HCT116 (cell line): Measurements from ENCODE around the gene CERS2. TPM values are rescaled to one million over a fixed set of nuclear protein-coding genes. Genes with fewer than 3 reads are reported as not detected.

Experiments used
- ATAC-seq: fragments of 200-7000 bp; cut with Tn5 transposase; 2 replicates; pipeline ENCODE4 v1.9.1; 2020; ENCODE audit warnings: mild to moderate bottlenecking, moderate library complexity
- BruUV-seq: library from RNA; stranded (reverse); fragments of 400-500 nt; replicated peaks from 2 replicates; lab custom pipeline; 2021; lab: Mats Ljungman, UMichigan
- CTCF ChIA-PET: fragments of 300-600 bp; sonication (Branson Sonifier 250); formaldehyde crosslinking; loops from one replicate; lab custom pipeline; 2021; ENCODE audit warnings: antibody characterized with exemption; lab: Charles Lee
- POLR2A ChIA-PET: fragments of 300-600, 350-600 bp; sonication (Branson Sonifier 250); formaldehyde crosslinking; loops from one replicate; lab custom pipeline; 2021; ENCODE audit warnings: antibody characterized with exemption; lab: Charles Lee
- RAD21 ChIA-PET, 2 experiments: fragments of 300-600 bp; sonication (Branson Sonifier 250); formaldehyde crosslinking; loops; one replicate each; lab custom pipeline; 2023; ENCODE audit warnings: low total read pairs in 2 of 2; ENCODE audit not compliant: uncharacterized antibody in 2 of 2, unreplicated experiment in 2 of 2, low non-redundant PET in 1 of 2; lab: Charles Lee
- DNase-seq: peaks from one replicate; pipeline ENCODE4 v3.0.0-alpha.2; 2010; ENCODE audit warnings: low read depth, low spot score
- H2AFZ ChIP-seq: fragments of 200-600 bp; shearing (Covaris generic), sonication (generic); 2 replicates; pipeline ENCODE4 v1.6.1; 2017; ENCODE audit warnings: low read depth, mixed run types, mixed read lengths, antibody characterized with exemption, low read length; ENCODE audit not compliant: poor library complexity, severe bottlenecking
- H3K27ac ChIP-seq: 2 replicates; pipeline ENCODE4 v1.5.1; 2012; ENCODE audit warnings: low read depth, low read length
- H3K27me3 ChIP-seq: fragments of 200-600 bp; sonication (generic); 2 replicates; pipeline ENCODE4 v1.6.1; 2016; ENCODE audit warnings: mixed run types, low read length, mixed read lengths; ENCODE audit not compliant: insufficient read depth
- H3K36me3 ChIP-seq, 2 experiments: fragments of 200-500 bp in 1 of 2; fragments of 200-600 bp in 1 of 2; sonication (Bioruptor generic) in 1 of 2; sonication (generic) in 1 of 2; 2 replicates each; pipeline versions ENCODE4 v1.5.1 to v1.6.1; 2014 to 2016; ENCODE audit warnings: low read length in 2 of 2, inconsistent platforms in 1 of 2, mixed read lengths in 1 of 2, mixed run types in 1 of 2; ENCODE audit not compliant: insufficient read depth in 2 of 2, control insufficient read depth in 1 of 2
- H3K4me1 ChIP-seq, 2 experiments: fragments of 200-600 bp in 1 of 2; sonication (generic) in 1 of 2; 2 replicates each; pipeline versions ENCODE4 v1.5.1 to v1.6.1; 2012 to 2017; ENCODE audit warnings: low read length in 2 of 2, inconsistent platforms in 1 of 2, mild to moderate bottlenecking in 1 of 2, mixed read lengths in 1 of 2, mixed run types in 1 of 2, moderate library complexity in 1 of 2; ENCODE audit not compliant: insufficient read depth in 2 of 2, control insufficient read depth in 1 of 2
- H3K4me2 ChIP-seq: fragments of 200-600 bp; sonication (generic); 2 replicates; pipeline ENCODE4 v1.6.1; 2017; ENCODE audit warnings: mixed run types, low read length, mixed read lengths
- H3K4me3 ChIP-seq, 2 experiments: fragments of 200-600 bp in 1 of 2; sonication (generic) in 1 of 2; replicated peaks in 1 of 2; 2 replicates each; pipeline ENCODE4 v1.5.1; 2011 to 2016; ENCODE audit warnings: low read length in 2 of 2, control low read depth in 1 of 2, low read depth in 1 of 2, mild to moderate bottlenecking in 1 of 2, mixed read lengths in 1 of 2, mixed run types in 1 of 2
- H3K79me2 ChIP-seq: fragments of 200-600 bp; sonication (generic); 2 replicates; pipeline ENCODE4 v1.6.1; 2017; ENCODE audit warnings: mild to moderate bottlenecking, mixed run types, low read length, moderate library complexity, mixed read lengths; ENCODE audit not compliant: insufficient read depth
- H3K9ac ChIP-seq: fragments of 200-600 bp; sonication (generic); 2 replicates; pipeline ENCODE4 v1.6.1; 2016; ENCODE audit warnings: low read length, mixed read lengths
- H3K9me2 ChIP-seq: fragments of 200-600 bp; sonication (generic), shearing (Covaris generic); 2 replicates; pipeline ENCODE4 v1.6.1; 2017; ENCODE audit warnings: mixed run types, mild to moderate bottlenecking, moderate library complexity; ENCODE audit not compliant: insufficient read depth
- H3K9me3 ChIP-seq, 2 experiments: fragments of 200-500 bp in 1 of 2; fragments of 200-600 bp in 1 of 2; sonication (Bioruptor generic) in 1 of 2; sonication (generic) in 1 of 2; 2 replicates each; pipeline ENCODE4 v1.6.1; 2014 to 2017; ENCODE audit warnings: low read length in 2 of 2, mixed read lengths in 2 of 2, inconsistent platforms in 1 of 2, low read depth in 1 of 2, mild to moderate bottlenecking in 1 of 2, mixed run types in 1 of 2, moderate library complexity in 1 of 2; ENCODE audit not compliant: control insufficient read depth in 1 of 2, insufficient read depth in 1 of 2
- H4K20me1 ChIP-seq: fragments of 200-600 bp; sonication (generic), shearing (Covaris generic); 2 replicates; pipeline ENCODE4 v1.6.1; 2017; ENCODE audit warnings: mixed run types, mild to moderate bottlenecking, moderate library complexity; ENCODE audit not compliant: insufficient read depth
- CTCF ChIP-seq, 3 experiments: fragments of 200-600 bp in 1 of 3; sonication (generic) in 1 of 3; IDR thresholded peaks in 2 of 3; conservative IDR thresholded peaks in 1 of 3; 2 replicates each; pipeline ENCODE4 v1.5.1; 2012 to 2017; ENCODE audit warnings: low read depth in 2 of 3, low read length in 2 of 3, antibody characterized with exemption in 1 of 3, borderline replicate concordance in 1 of 3, control low read depth in 1 of 3, mild to moderate bottlenecking in 1 of 3, mixed read lengths in 1 of 3, mixed run types in 1 of 3, moderate library complexity in 1 of 3; ENCODE audit not compliant: insufficient read depth in 1 of 3
- EZH2 ChIP-seq: fragments of 200-600 bp; sonication (generic); IDR thresholded peaks from 2 replicates; pipeline ENCODE4 v1.6.1; 2017; ENCODE audit warnings: antibody characterized with exemption, mixed run types
- FOSL1 ChIP-seq: IDR thresholded peaks from 2 replicates; pipeline ENCODE4 v1.6.1; 2012; ENCODE audit warnings: low read depth
- POLR2A ChIP-seq: IDR thresholded peaks from 2 replicates; pipeline ENCODE4 v1.7.0; 2011; ENCODE audit warnings: borderline replicate concordance; ENCODE audit not compliant: insufficient read depth, insufficient read length; ENCODE audit errors: extremely low read depth
- SP1 ChIP-seq: IDR thresholded peaks from 2 replicates; pipeline ENCODE4 v1.6.1; 2012; ENCODE audit warnings: low read depth
- YY1 ChIP-seq: IDR thresholded peaks from 2 replicates; pipeline ENCODE4 v1.6.1; 2011; ENCODE audit warnings: low read length, low read depth, moderate library complexity, mild to moderate bottlenecking; ENCODE audit not compliant: insufficient replicate concordance; ENCODE audit errors: extremely low read depth
- intact Hi-C: fragments of 100-400 bp; cut with micrococcal nuclease; formaldehyde crosslinking; loops from 2 replicates; pipeline ENCODE4 v1.10.0; 2022
- total RNA-seq: library from RNA; stranded (reverse); gene quantifications from one replicate; pipeline ENCODE4 v1.2.1, GENCODE V29; 2021; ENCODE audit not compliant: unreplicated experiment

CERS2 gene
- total RNA-seq, 1 experiment from 2014 or later: 218 TPM

- DNase-seq: peak; percentile 78
- Histone ChIP-seq H3K27ac (peak overlapping the region; percentile 92), H4K20me1 (no peaks in the 10 kb centered on the region), H3K4me1 (peaks cover 71 to 83% of the 10 kb centered on the region in 2 experiments), H3K9ac (0 out of 2 replicates have a peak overlapping the region, but pooled peaks have one; percentile 24), H3K9me2 (no peaks in the 10 kb centered on the region), H3K9me3 (no peaks in the 10 kb centered on the region), H3K79me2 (no peaks in the 10 kb centered on the region; the same call in 1 of the 2 replicates), H2AFZ (peak overlapping the region; percentile 44), H3K36me3 (no peaks in the 10 kb centered on the region), H3K27me3 (no peaks in the 10 kb centered on the region), H3K4me3 (no peak overlapping the region), H3K4me2 (peak overlapping the region; percentile 54)
- ChIA-PET RAD21 (no interaction called here), POLR2A (no interaction called here), CTCF (interaction anchor here (1.3 to 2.3 kb wide), 2 partner anchors 17 to 418 kb away, joined by 4 to 14 read pairs; no protein-coding TSS in a partner anchor)
- intact Hi-C loops: loop anchor here (5.0 kb wide), 4 partner anchors 52 to 722 kb away; partner anchors contain the start of genes CA14, MCL1 and SETDB1
- no TSS peak for BruUV-seq
- ATAC-seq: peak; percentile 42
- no peak for TF ChIP-seq SP1
- no peak for TF ChIP-seq POLR2A
- TF ChIP-seq CTCF (IDR thresholded peaks at IDR 0.05 in 2 of 3, conservative IDR thresholded peaks at IDR 0.05 in 1 of 3; ENCODE audit: borderline replicate concordance in 1 of 3, insufficient read depth in 1 of 3, low read depth in 2 of 3, low read length in 2 of 3): peak in 2 of 3 experiments; percentile 100; a peak in 4 of 6 replicates
- no peak for TF ChIP-seq EZH2
- peak; percentile 79 for TF ChIP-seq YY1
- no peak for TF ChIP-seq FOSL1
These were observed 4.7 kb upstream of the CERS2 start for GRCh38 chr1:150979092-150980056.
